ENCODE results near the gene DCLK2.
"Not testable (repeated sequence)": the region's sequence is repeated elsewhere in the genome, so short reads cannot be mapped to it uniquely, and the experiment has no call there.

Gene DCLK2

GRCh38 chr4:150158041-150158440 lies 79.8 kb downstream of the DCLK2 start:
- no peak for DNase-seq

GRCh38 chr4:150160473-150160872 lies 82.2 kb downstream of the DCLK2 start:
- no peak for DNase-seq

- no peak for DNase-seq
Measured at GRCh38 chr4:150161109-150161508, 82.9 kb downstream of the DCLK2 start.

- DNase-seq: not testable (repeated sequence)
Measured at GRCh38 chr4:150162020-150162419, 83.8 kb downstream of the DCLK2 start.

GRCh38 chr4:150164055-150164454 lies 85.8 kb downstream of the DCLK2 start:
- DNase-seq: no peak

GRCh38 chr4:150164956-150165629 lies 86.8 kb downstream of the DCLK2 start:
- peak; percentile 27 for DNase-seq

GRCh38 chr4:150167054-150167453 lies 88.8 kb downstream of the DCLK2 start:
- DNase-seq: no peak

- DNase-seq: no peak
Measured at GRCh38 chr4:150173432-150173861, 95.2 kb downstream of the DCLK2 start.

GRCh38 chr4:150173982-150174398 lies 95.7 kb downstream of the DCLK2 start:
- DNase-seq: peak; percentile 74

GRCh38 chr4:150176547-150176946 lies 98.3 kb downstream of the DCLK2 start:
- no peak for DNase-seq

- no peak for DNase-seq
Measured at GRCh38 chr4:150178161-150178560, 99.9 kb downstream of the DCLK2 start.

- no peak for DNase-seq
Measured at GRCh38 chr4:150181536-150181935, 103.3 kb downstream of the DCLK2 start.

- no peak for DNase-seq
Measured at GRCh38 chr4:150182794-150183193, 104.5 kb downstream of the DCLK2 start.

- not testable (repeated sequence) for DNase-seq
Measured at GRCh38 chr4:150185033-150185432, 106.8 kb downstream of the DCLK2 start.

GRCh38 chr4:150192986-150193385 lies 114.7 kb downstream of the DCLK2 start:
- no peak for DNase-seq

- DNase-seq: not testable (repeated sequence)
Measured at GRCh38 chr4:150197256-150197655, 119.0 kb downstream of the DCLK2 start.

GRCh38 chr4:150199056-150199455 lies 120.8 kb downstream of the DCLK2 start:
- no peak for DNase-seq

- DNase-seq: no peak
Measured at GRCh38 chr4:150205016-150205415, 126.8 kb downstream of the DCLK2 start.

GRCh38 chr4:150206265-150206664 lies 128.0 kb downstream of the DCLK2 start:
- DNase-seq: no peak

- DNase-seq: no peak
Measured at GRCh38 chr4:150206954-150207353, 128.7 kb downstream of the DCLK2 start.

GRCh38 chr4:150207871-150208270 lies 129.6 kb downstream of the DCLK2 start:
- no peak for DNase-seq

- DNase-seq: no peak
Measured at GRCh38 chr4:150209140-150209829, 131.0 kb downstream of the DCLK2 start.

- no peak for DNase-seq
Measured at GRCh38 chr4:150211016-150211415, 132.8 kb downstream of the DCLK2 start.

GRCh38 chr4:150211799-150212445 lies 133.7 kb downstream of the DCLK2 start:
- DNase-seq: no peak
